CD4-positive, alpha-beta T cell treated with Interferon alpha-2 for 1 hour (primary cell): ENCODE results near the gene PKD2L1.
"Not testable (repeated sequence)": the region's sequence is repeated elsewhere in the genome, so short reads cannot be mapped to it uniquely, and the experiment has no call there.

ENCODE experiments used
- DNase-seq, 2 donors: peaks; one replicate each; pipeline ENCODE4 v3.0.0-alpha.2; 2020 to 2022

The PKD2L1 gene

DNA sequence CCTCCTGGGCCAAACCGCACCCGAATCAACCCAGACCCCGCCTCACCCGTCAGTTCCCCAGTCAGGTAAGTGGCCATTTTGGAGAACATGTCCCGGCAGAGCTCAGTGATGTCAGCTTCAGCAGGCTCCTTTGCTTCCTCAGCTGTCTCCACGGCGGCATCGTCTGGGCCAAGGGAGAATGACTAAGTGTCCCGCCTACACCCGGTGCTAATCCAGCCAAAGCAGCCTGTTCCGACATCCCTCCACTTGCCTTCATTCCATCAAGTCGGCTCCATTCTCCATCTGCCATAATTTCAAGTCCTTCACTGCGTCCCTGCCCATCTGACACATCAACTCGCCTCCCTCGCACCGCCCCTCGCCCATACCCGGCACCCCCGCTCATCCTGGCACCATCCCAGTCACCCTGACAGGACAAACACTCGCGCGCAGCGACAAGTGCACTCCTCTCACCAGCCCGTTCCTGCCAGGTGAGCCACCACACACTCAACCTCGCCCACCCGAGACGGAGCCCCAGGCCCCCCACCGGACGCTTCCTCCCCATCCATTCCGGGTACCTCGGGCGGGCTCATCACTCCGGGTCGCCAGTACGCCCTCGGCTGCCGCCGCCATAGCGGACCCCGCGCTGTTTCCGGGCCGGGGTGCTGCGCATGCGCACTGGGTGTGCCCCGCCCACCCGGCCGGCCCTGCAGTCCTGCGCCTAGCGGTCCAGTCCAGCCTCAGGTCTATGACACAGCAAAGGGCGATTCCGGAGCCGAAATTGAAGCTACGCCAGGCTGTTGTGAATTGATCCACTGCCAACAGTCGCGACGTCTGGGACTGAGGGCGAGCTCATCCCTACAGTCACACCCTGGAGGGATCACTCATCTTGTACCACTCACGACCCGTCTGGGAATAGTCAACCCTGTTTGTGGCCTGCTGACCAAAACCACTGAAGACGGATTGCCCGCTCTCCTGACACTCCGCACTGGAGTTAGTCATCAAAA, 43.7 kb downstream of the PKD2L1 start, which contains the start of gene BLOC1S2:
Gene BLOC1S2, minus strand, starts transcription at position 630 of the 983 bp plus-strand sequence. Its CDS starts 21 bp downstream, at position 609.
- DNase-seq, result peak; percentile 84 to 90

DNA sequence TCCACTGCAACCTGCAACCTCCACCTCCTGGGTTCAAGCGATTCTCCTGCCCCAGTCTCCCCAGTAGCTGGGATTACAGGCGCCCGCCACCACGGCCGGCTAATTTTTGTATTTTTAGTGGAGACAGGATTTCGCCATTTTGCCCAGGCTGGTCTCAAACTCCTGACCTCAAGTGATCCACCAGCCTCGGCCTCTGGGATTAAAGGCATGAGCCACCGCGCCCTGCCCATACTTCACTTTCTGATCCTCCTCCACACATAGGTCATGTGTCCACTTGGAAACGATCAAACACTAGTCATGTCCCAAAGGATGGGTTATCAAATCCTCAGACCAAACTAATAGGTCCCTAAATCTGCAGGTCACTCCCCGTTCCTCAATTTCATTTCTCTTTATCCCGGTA, 44.7 kb downstream of the PKD2L1 start:
- DNase-seq, result not testable (repeated sequence)

DNA sequence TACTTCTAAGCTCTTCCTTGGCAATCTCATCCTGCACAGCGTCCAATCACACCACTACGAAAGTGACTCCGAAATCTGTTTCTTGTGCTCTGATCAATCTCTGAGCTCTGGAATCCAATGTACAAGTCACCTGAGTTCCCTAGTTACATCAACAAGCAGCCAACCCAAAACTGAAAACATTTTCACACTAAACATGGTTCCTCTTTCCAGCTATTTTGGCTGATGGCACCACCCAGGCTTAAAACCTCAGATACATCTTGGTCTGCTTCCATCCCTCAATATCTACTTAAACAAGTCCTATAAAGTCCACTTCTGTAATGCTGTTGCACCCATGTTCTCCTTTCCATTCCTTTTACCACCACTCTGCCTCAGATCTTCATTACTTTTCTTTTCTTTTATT, 47.1 kb downstream of the PKD2L1 start:
- no peak for DNase-seq

DNA sequence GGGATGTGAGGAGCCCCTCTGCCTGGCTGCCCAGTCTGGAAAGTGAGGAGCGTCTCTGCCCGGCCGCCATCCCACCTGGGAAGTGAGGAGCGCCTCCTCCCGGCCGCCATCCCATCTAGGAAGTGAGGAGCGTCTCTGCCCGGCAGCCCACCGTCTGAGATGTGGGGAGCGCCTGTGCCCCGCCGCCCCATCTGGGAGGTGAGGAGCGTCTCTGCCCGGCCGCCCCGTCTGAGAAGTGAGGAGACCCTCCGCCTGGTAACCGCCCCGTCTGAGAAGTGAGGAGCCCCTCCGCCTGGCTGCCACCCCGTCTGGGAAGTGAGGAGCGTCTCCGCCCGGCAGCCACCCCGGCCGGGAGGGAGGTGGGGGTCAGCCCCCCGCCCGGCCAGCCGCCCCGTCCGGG, 53.1 kb downstream of the PKD2L1 start:
- not testable (repeated sequence) for DNase-seq

DNA sequence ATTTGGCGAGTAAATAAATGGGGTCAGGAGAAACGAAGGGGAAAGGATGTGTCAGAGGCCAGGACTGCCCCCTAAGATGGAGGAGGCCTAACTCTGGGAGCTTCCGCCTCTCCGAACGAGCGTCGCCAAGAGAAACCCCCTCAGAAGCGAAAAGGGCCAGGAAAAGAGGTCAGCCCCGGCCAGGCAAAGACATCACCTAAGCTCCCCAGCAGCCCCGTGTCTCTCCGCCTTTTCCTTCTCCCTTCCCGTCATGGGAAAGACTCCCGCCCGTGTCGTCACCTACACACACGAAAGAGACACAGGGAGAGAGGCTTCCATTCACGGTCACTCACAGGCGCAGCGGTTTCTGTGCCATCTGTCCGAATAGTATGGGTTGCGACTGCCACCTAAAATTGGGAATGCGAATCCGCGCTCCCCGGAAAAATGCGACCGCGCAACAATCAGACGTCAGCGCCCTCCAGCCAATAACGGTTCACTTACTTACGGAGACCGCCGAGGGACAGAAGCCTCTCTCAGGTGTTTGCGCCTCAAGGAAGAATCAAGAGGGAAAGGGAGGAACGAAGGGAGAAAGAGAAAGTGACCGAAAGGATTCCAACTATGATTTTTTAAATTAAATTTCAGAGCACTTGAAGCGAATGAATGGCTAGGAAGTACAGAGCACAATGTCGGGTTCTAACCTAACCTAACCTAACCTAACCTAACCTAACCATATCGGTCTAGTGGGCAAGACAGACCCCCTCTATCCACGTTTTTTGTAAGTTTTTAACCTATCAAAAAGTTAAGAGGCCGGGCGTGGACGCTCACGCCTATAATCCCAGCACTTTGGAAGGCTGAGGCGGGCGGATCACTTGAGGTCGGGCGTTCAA, 62.6 kb downstream of the PKD2L1 start, which contains the start of gene CWF19L1:
Gene CWF19L1, minus strand, starts transcription at position 400 of the 866 bp plus-strand sequence. Its CDS starts 45 bp downstream, at position 355.
- peak; percentile 78 to 85 for DNase-seq

DNA sequence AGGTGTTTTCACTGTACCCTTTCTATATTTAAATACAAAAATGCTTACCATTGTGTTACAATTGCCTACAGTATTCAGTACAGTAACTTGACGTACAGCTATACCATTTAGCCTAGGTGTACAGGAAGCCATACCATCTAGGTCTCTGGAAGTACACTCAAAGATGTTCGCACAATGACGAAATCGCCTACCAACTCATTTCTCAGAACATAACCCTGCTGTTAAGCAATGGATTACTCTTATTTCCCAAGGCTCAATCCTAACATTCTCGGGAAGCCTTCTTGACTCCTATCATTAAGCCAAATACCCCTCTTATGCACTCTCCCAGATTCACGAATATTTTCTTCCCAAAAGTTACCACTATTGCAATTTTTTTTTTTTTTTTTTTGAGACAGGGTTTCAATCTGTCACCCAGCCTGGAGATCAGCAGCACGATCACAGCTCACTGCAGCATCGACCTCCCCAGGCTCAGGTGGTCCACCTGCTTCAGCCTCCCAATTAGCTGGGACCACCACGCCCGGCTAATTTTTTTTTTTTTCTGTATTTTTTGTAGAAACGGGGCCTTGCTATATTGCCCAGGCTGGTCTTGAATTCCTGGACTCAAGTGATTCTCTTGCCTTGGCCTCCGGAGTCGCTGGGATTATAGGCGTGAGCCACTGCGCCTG, 64.1 kb downstream of the PKD2L1 start:
- DNase-seq, result no peak

DNA sequence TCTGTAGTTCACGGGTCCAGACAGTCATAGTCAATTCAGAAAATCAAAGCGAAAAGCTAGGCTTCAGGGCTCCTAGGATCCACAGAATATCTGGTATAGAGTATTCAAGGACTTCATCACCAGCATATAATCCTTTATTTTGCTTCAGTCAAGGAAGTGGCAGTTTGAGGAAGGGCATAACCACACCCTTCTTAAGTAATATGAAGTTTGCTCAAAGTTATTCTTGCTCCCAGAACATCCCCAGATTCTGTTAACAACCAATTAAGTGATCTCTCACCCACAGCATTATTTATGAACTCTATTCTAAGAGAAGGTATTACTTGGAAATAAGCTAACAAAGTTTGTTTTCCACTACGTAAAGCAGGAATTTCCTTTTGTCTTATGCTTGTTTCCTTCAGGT, 75.8 kb downstream of the PKD2L1 start:
- DNase-seq, result no peak

DNA sequence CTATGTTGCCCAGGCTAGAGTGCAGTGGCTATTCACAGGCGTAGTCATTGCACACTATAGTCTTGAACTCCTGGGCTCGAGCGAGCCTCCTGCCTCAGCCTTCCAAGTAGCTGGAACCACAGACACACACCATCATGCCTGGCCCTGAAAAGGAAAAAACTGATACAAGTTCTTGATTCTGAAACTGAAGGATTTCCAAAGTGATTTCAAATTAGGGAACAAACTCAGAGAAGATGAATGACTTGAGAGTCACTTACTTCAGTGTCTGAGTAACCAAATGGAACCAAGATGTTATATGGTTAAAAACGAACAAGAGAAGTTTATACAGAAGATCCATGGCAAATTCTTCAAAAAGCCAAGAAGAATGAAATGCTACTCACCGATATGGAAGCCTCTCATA, 77.0 kb downstream of the PKD2L1 start:
- no peak for DNase-seq

DNA sequence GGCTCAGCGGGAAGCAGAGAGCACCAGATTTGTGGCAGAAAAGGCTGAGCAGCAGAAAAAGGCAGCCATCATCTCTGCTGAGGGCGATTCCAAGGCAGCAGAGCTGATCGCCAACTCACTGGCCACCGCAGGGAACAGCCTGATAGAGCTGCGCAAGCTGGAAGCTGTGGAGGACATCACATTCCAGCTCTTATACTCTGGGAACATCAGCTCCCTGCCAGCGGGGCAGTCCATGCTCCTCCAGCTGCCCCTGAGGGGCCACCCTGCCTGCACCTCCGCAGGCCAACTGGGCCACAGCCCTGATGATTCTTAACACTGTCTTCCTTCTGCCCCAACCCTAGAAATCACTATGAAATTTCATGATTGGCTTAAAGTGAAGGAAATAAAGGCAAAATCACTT, 81.2 kb downstream of the PKD2L1 start:
- no peak for DNase-seq

DNA sequence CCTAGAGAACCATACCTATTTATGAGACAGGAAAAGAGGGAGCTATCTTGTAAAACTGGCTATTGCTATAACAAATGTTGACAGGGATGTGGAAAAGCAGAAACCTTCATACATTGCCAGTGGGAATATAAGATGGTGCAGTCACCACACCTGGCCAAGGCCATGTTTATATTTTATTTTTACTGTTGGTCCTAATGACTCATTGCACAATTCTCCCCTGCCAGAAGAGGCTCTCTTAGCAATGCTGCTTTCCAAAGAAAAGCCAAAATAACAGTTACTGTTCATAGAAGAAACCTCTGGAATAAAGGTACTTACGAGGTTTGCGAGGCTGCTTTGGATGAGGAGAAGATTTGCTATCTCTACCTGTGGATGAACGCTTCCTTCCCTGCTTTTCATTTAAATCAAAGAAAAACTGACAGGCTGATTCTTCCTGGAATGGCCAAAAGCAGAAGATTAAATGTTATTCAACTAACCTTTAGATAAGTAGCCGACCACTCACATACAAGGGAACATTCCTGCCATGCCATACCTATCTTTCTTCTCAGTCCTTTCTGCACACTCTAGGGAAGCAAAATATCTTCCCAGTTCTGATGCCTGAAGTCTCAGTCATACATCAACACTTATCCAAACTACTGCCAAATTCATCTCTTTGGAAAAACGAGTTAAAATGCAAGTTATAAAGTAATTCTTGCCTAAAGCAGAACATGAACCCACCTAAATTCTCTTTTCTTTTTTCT, 84.4 kb downstream of the PKD2L1 start:
- DNase-seq, result no peak

DNA sequence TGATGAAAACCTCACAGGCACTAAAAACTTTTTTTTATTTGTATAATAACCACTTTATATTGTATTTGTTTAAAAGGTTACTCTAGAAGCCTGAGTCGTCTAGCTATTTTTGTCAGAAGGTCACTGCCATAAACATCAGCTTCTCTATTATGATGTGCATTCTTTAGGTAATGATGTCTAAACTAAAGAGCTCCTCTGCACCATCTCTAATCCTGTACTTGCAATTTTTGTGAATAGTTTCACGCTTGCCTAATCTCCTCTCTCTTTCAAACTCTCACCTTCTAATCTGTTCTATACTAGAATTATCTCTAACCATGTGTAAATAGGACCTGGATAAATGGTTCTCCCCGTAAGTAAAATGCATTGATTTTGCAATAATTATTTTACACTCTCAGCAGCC, 90.2 kb downstream of the PKD2L1 start:
- DNase-seq, result no peak

DNA sequence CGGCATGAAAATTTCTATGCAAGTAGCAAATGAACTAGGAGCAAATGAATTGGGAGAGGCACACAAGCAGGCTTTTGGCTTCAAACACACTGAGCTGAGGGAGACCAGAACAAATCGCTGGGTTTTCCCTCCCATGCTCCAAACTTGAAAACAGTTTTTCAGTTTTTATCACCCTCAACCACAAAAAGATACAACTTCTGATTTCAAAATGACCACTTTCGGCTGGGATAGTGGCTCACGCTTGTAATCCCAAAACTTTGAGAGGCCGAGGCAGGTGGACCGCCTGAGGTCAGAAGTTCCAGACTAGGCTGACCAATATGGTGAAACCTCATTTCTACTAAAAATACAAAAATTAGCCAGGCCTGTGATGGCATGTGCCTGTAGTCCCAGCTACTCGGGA, 91.6 kb downstream of the PKD2L1 start:
- DNase-seq, result no peak
